ENCODE results near the gene H19.

Gene H19

GRCh38 chr11:1997755-1998154 lies at the start of gene H19:
Gene H19, minus strand, starts transcription at chr11:1997842.
- no peak within 1 kb of the TSS for H3K27ac ChIP-seq
- H3K4me3 ChIP-seq = no peak within 1 kb of the TSS
- H3K27me3 ChIP-seq = no peaks in the 10 kb centered on the region
- TF ChIP-seq Cebpa-rat (IDR thresholded peaks at IDR 0.05) = no peak
- no peaks in the 10 kb centered on the region for H3K9me3 ChIP-seq (replicated peaks in 1 of 11)
- H3K36me3 ChIP-seq = no peaks in the 10 kb centered on the region
- no peak within 1 kb of the TSS for H3K9ac ChIP-seq
- H4K20me1 ChIP-seq = no peaks in the 10 kb centered on the region
- no peak within 1 kb of the TSS for H3K4me2 ChIP-seq
- H3K4me1 ChIP-seq = no peaks in the 10 kb centered on the region

GRCh38 chr11:2041963-2042362 lies 44.3 kb upstream of the H19 start:
- H3K4me3 ChIP-seq = no peak overlapping the region
- no peak overlapping the region for H3K9ac ChIP-seq
- H3K27ac ChIP-seq = no peak overlapping the region
- no peaks in the 10 kb centered on the region for H3K9me3 ChIP-seq (replicated peaks in 1 of 11)
- H3K4me2 ChIP-seq = no peak overlapping the region
- no peak for TF ChIP-seq Cebpa-rat (IDR thresholded peaks at IDR 0.05)
- no peaks in the 10 kb centered on the region for H3K36me3 ChIP-seq
- H4K20me1 ChIP-seq = no peaks in the 10 kb centered on the region
- H3K27me3 ChIP-seq = peaks cover 0 to 12% (median 0%) of the 10 kb centered on the region in 11 experiments; a peak in 7 of 22 replicates
- H3K4me1 ChIP-seq = no peaks in the 10 kb centered on the region

GRCh38 chr11:2041153-2041552 lies 43.5 kb upstream of the H19 start:
- Histone ChIP-seq H3K4me3 (no peak overlapping the region), H3K4me2 (no peak overlapping the region), H3K27me3 (peaks cover 0 to 12% (median 0%) of the 10 kb centered on the region in 11 experiments; a peak in 6 of 22 replicates), H3K9ac (no peak overlapping the region), H3K27ac (no peak overlapping the region), H3K36me3 (no peaks in the 10 kb centered on the region), H3K4me1 (no peaks in the 10 kb centered on the region), H3K9me3 (replicated peaks in 1 of 11) (no peaks in the 10 kb centered on the region), H4K20me1 (no peaks in the 10 kb centered on the region)
- TF ChIP-seq Cebpa-rat (IDR thresholded peaks at IDR 0.05) = no peak

- Histone ChIP-seq H3K27me3 (peaks cover 0 to 4% (median 0%) of the 10 kb centered on the region in 11 experiments; a peak in 5 of 22 replicates), H3K4me3 (no peak overlapping the region), H3K36me3 (no peaks in the 10 kb centered on the region), H3K27ac (no peak overlapping the region), H3K4me2 (no peak overlapping the region), H3K9ac (no peak overlapping the region), H3K4me1 (no peaks in the 10 kb centered on the region), H3K9me3 (replicated peaks in 1 of 11) (no peaks in the 10 kb centered on the region), H4K20me1 (no peaks in the 10 kb centered on the region)
- TF ChIP-seq Cebpa-rat (IDR thresholded peaks at IDR 0.05) = no peak
These were observed 41.6 kb upstream of the H19 start for GRCh38 chr11:2039198-2039759.

GRCh38 chr11:2036863-2037486 lies 39.3 kb upstream of the H19 start:
- H4K20me1 ChIP-seq = no peaks in the 10 kb centered on the region
- no peaks in the 10 kb centered on the region for H3K36me3 ChIP-seq
- no peak overlapping the region for H3K27ac ChIP-seq
- H3K4me3 ChIP-seq = no peak overlapping the region
- H3K27me3 ChIP-seq = no peaks in the 10 kb centered on the region
- no peaks in the 10 kb centered on the region for H3K9me3 ChIP-seq (replicated peaks in 1 of 11)
- H3K4me2 ChIP-seq = no peak overlapping the region
- no peaks in the 10 kb centered on the region for H3K4me1 ChIP-seq
- no peak overlapping the region for H3K9ac ChIP-seq
- no peak for TF ChIP-seq Cebpa-rat (IDR thresholded peaks at IDR 0.05)

- TF ChIP-seq Cebpa-rat (IDR thresholded peaks at IDR 0.05) = no peak
- H4K20me1 ChIP-seq = no peaks in the 10 kb centered on the region
- no peak overlapping the region for H3K27ac ChIP-seq
- H3K9ac ChIP-seq = no peak overlapping the region
- H3K9me3 ChIP-seq (replicated peaks in 1 of 11) = no peaks in the 10 kb centered on the region
- no peak overlapping the region for H3K4me2 ChIP-seq
- H3K4me3 ChIP-seq = no peak overlapping the region
- H3K27me3 ChIP-seq = no peaks in the 10 kb centered on the region
- no peaks in the 10 kb centered on the region for H3K36me3 ChIP-seq
- no peaks in the 10 kb centered on the region for H3K4me1 ChIP-seq
These were observed 37.7 kb upstream of the H19 start for GRCh38 chr11:2035382-2035781.

GRCh38 chr11:2031058-2031457 lies 33.4 kb upstream of the H19 start:
- H3K4me2 ChIP-seq = no peak overlapping the region
- no peak overlapping the region for H3K4me3 ChIP-seq
- no peaks in the 10 kb centered on the region for H3K36me3 ChIP-seq
- no peak overlapping the region for H3K9ac ChIP-seq
- no peaks in the 10 kb centered on the region for H3K27me3 ChIP-seq
- H3K9me3 ChIP-seq (replicated peaks in 1 of 11) = no peaks in the 10 kb centered on the region
- H3K4me1 ChIP-seq = no peaks in the 10 kb centered on the region
- no peaks in the 10 kb centered on the region for H4K20me1 ChIP-seq
- TF ChIP-seq Cebpa-rat (IDR thresholded peaks at IDR 0.05) = no peak
- no peak overlapping the region for H3K27ac ChIP-seq

GRCh38 chr11:2027708-2028107 lies 30.1 kb upstream of the H19 start:
- no peaks in the 10 kb centered on the region for H3K4me1 ChIP-seq
- H4K20me1 ChIP-seq = no peaks in the 10 kb centered on the region
- H3K4me3 ChIP-seq = no peak overlapping the region
- no peak overlapping the region for H3K9ac ChIP-seq
- no peaks in the 10 kb centered on the region for H3K9me3 ChIP-seq (replicated peaks in 1 of 11)
- no peak overlapping the region for H3K4me2 ChIP-seq
- TF ChIP-seq Cebpa-rat (IDR thresholded peaks at IDR 0.05) = no peak
- no peak overlapping the region for H3K27ac ChIP-seq
- no peaks in the 10 kb centered on the region for H3K36me3 ChIP-seq
- H3K27me3 ChIP-seq = no peaks in the 10 kb centered on the region

- H3K4me3 ChIP-seq = no peak overlapping the region
- H3K27me3 ChIP-seq = no peaks in the 10 kb centered on the region
- no peaks in the 10 kb centered on the region for H3K4me1 ChIP-seq
- TF ChIP-seq Cebpa-rat (IDR thresholded peaks at IDR 0.05) = no peak
- H4K20me1 ChIP-seq = no peaks in the 10 kb centered on the region
- no peak overlapping the region for H3K27ac ChIP-seq
- no peak overlapping the region for H3K4me2 ChIP-seq
- H3K9ac ChIP-seq = no peak overlapping the region
- H3K36me3 ChIP-seq = no peaks in the 10 kb centered on the region
- H3K9me3 ChIP-seq (replicated peaks in 1 of 11) = no peaks in the 10 kb centered on the region
These were observed 17.4 kb upstream of the H19 start for GRCh38 chr11:2015025-2015424.

GRCh38 chr11:2012440-2012839 lies 14.8 kb upstream of the H19 start:
- Histone ChIP-seq H3K4me1 (no peaks in the 10 kb centered on the region), H3K27ac (no peak overlapping the region), H3K27me3 (no peaks in the 10 kb centered on the region), H3K4me3 (no peak overlapping the region), H3K9ac (no peak overlapping the region), H3K4me2 (no peak overlapping the region), H3K36me3 (no peaks in the 10 kb centered on the region), H3K9me3 (replicated peaks in 1 of 11) (no peaks in the 10 kb centered on the region), H4K20me1 (no peaks in the 10 kb centered on the region)
- TF ChIP-seq Cebpa-rat (IDR thresholded peaks at IDR 0.05) = no peak

Data from BLaER1 treated with 17β-estradiol and CSF1 and Interleukin-3, amounts not matched to agents 10 nM and 100 nM (cell line).